Measurements from ENCODE around the gene VGLL4. TPM values are rescaled to one million over a fixed set of nuclear protein-coding genes. Genes with fewer than 3 reads are reported as not detected.

VGLL4 gene
- total RNA-seq, 2 donors from 2014 or later, result 87.2 to 203 TPM

DNA sequence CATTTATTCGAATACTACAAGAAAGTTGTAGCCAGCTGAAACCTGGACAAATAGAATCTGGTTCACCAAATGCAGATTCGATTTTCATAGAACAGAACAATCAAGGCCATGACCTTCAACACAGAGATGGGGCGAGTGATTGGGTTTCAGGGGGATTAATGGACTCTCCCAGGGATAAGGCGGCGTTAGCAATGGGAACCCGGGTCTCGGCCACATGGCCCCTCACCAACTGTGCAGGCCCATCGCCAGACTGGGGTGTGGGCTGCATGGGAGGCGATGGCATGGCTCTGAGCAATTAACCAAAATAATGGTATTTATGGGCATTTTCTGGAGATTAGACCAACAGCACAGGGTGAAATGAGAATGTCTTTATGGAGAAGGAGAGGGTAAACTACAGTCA is 34.2 kb downstream of the VGLL4 start:
- WGBS, result 71% methylated on average over 9 of the region's 9 CpGs
- Histone ChIP-seq H3K36me3 (no peaks in the 10 kb centered on the region), H3K27ac (no peak overlapping the region), H3K9me3 (no peaks in the 10 kb centered on the region), H3K27me3 (replicated peaks; ENCODE audit: insufficient read depth) (no peaks in the 10 kb centered on the region), H3K4me1 (replicated peaks) (peaks cover 6% of the 10 kb centered on the region), H3K4me3 (no peak overlapping the region)
- TF ChIP-seq POLR2A (IDR thresholded peaks at IDR 0.05), result no peak
- no peak for TF ChIP-seq POLR2AphosphoS5 (IDR thresholded peaks at IDR 0.05)
- TF ChIP-seq, protein P1, sequence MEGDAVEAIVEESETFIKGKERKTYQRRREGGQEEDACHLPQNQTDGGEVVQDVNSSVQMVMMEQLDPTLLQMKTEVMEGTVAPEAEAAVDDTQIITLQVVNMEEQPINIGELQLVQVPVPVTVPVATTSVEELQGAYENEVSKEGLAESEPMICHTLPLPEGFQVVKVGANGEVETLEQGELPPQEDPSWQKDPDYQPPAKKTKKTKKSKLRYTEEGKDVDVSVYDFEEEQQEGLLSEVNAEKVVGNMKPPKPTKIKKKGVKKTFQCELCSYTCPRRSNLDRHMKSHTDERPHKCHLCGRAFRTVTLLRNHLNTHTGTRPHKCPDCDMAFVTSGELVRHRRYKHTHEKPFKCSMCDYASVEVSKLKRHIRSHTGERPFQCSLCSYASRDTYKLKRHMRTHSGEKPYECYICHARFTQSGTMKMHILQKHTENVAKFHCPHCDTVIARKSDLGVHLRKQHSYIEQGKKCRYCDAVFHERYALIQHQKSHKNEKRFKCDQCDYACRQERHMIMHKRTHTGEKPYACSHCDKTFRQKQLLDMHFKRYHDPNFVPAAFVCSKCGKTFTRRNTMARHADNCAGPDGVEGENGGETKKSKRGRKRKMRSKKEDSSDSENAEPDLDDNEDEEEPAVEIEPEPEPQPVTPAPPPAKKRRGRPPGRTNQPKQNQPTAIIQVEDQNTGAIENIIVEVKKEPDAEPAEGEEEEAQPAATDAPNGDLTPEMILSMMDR (IDR thresholded peaks at IDR 0.05), result no peak
- intact Hi-C loops (cut with DNase I), result no loop called here
- no peak for DNase-seq (ENCODE audit: low spot score)

DNA sequence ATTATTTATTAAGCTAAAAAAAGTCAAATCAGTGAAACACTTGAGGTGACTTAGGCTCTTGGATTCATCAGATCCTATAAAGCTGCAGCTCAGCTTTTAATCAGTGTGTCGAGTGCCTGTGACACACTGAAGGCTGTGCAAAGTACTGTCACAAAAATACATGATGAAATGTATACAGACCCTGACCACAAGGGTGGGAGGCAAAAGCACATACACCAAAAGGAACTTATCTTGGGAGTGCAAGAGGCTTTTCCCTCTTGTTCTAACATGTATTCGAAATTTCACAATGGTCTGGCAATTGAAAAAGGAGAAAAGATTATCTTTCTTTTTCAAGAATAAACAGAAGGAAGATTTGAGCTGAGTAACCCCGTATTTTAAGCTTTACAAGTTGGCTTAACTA is 35.9 kb downstream of the VGLL4 start:
- TF ChIP-seq POLR2A (IDR thresholded peaks at IDR 0.05) (no peak), POLR2AphosphoS5 (IDR thresholded peaks at IDR 0.05) (no peak)
- TF ChIP-seq, protein P1 (IDR thresholded peaks at IDR 0.05), result no peak
- Histone ChIP-seq H3K9me3 (no peaks in the 10 kb centered on the region), H3K36me3 (no peaks in the 10 kb centered on the region), H3K4me1 (replicated peaks) (peaks cover 6% of the 10 kb centered on the region), H3K4me3 (no peak overlapping the region), H3K27me3 (replicated peaks; ENCODE audit: insufficient read depth) (no peaks in the 10 kb centered on the region), H3K27ac (peak overlapping the region in 1 of 2 donors; percentile 25)
- WGBS, result 14% methylated on average over 3 of the region's 3 CpGs
- intact Hi-C loops (cut with DNase I), result no loop called here
- DNase-seq (ENCODE audit: low spot score), result no peak

DNA sequence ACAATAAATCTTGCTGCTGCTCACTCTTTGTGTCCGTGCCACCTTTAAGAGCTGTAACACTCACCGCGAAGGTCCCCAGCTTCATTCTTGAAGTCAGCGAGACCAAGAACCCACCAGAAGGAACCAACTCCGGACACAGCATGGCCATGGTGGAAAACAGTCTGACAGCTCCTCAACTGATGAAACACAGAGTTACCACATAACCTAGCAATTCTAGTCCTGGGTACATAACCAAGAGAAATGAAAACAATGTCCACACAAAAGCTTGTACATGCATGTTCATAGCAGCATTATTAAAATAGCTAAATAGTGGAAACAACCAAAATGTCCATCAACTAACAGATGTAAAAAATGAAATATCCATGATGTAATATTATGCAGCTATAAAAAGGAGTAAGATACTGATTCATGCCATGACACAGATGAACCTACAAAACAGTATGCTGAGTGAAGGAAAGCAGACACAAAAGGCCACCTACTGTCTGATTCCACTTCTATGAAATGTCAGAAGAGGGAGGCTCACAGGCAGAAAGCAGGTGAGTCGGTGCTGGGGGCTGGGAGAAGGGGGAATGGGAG is 36.8 kb downstream of the VGLL4 start:
- Histone ChIP-seq H3K4me3 (no peak overlapping the region), H3K4me1 (replicated peaks) (peaks cover 8% of the 10 kb centered on the region), H3K36me3 (no peaks in the 10 kb centered on the region), H3K27ac (peak overlapping the region in 1 of 2 donors; percentile 25), H3K9me3 (no peaks in the 10 kb centered on the region), H3K27me3 (replicated peaks; ENCODE audit: insufficient read depth) (no peaks in the 10 kb centered on the region)
- WGBS, result 59% methylated on average over 6 of the region's 6 CpGs
- no peak for DNase-seq (ENCODE audit: low spot score)
- intact Hi-C loops (cut with DNase I), result no loop called here
- TF ChIP-seq POLR2AphosphoS5 (IDR thresholded peaks at IDR 0.05), result peak; percentile 14
- TF ChIP-seq, protein P1 (IDR thresholded peaks at IDR 0.05), result no peak

DNA sequence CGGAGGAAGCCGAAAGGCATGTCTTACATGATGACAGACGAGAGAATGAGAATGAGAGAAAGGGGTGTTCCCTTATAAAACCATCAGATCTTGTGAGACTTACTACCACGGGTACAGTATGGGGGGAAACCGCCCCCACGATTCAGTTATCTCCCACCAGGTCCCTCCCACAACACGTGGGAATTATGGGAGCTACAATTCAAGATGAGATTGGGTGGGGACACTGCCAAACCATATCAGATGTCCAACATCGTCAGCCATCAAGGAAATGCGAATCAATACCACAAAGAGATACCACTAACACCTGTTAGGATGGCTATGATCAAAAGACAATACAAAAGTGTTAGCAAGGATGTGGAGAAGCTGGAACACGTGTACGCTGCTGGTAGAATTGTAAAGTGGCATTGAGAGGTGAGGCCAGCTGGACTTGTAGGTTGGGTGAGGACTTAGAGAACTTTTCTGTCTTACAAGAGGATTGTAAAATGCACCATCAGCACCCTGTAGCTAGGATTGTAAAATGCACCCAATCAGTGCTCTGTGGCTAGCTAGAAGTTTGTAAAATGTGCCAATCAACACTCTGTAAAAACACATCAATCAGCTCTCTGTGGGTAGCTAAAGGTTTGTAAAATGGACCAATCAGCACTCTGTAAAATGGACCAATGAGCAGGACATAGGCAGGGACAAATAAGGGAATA is 37.5 kb downstream of the VGLL4 start:
- Histone ChIP-seq H3K36me3 (no peaks in the 10 kb centered on the region), H3K27me3 (replicated peaks; ENCODE audit: insufficient read depth) (no peaks in the 10 kb centered on the region), H3K27ac (no peak overlapping the region), H3K9me3 (no peaks in the 10 kb centered on the region), H3K4me3 (no peak overlapping the region), H3K4me1 (replicated peaks) (peaks cover 16% of the 10 kb centered on the region)
- TF ChIP-seq POLR2A (IDR thresholded peaks at IDR 0.05) (no peak), POLR2AphosphoS5 (IDR thresholded peaks at IDR 0.05) (no peak)
- TF ChIP-seq, protein P1 (IDR thresholded peaks at IDR 0.05), result no peak
- 49% methylated on average over 11 of the region's 11 CpGs for WGBS
- intact Hi-C loops (cut with DNase I), result no loop called here
- no peak for DNase-seq (ENCODE audit: low spot score)

DNA sequence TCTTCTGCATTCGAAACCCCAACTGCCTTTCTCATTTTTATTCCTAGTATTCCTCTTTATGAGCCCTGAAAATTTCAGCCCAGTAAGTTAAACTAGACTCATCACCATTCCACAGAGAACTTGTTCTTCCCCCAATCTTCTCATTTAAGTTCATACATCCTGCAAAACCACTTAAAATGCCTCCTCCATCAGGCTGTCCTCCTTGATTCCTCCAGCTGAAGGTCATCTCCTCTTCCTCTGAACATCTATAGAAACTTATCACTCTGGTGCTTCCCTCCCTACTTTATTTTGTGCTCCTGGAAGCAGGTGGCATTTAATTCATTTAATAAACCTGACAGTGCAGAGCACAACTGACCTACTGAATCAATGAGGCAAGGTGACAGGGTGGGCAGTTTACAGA is 38.3 kb downstream of the VGLL4 start:
- H3K27me3 ChIP-seq (replicated peaks; ENCODE audit: insufficient read depth), result no peaks in the 10 kb centered on the region
- H3K36me3 ChIP-seq, result no peaks in the 10 kb centered on the region
- no peak overlapping the region for H3K27ac ChIP-seq
- WGBS, result 100% methylated on average over 1 of the region's 1 CpG
- no peak overlapping the region for H3K4me3 ChIP-seq
- intact Hi-C loops (cut with DNase I), result no loop called here
- TF ChIP-seq, protein P1 (IDR thresholded peaks at IDR 0.05), result no peak
- TF ChIP-seq POLR2A (IDR thresholded peaks at IDR 0.05) (no peak), POLR2AphosphoS5 (IDR thresholded peaks at IDR 0.05) (no peak)
- no peak for DNase-seq (ENCODE audit: low spot score)
- H3K9me3 ChIP-seq, result no peaks in the 10 kb centered on the region
- peaks cover 17% of the 10 kb centered on the region for H3K4me1 ChIP-seq (replicated peaks)

Data from prostate gland (tissue), 2 donors.